Activated naive CD4-positive, alpha-beta T cell treated with anti-CD3 and anti-CD28 coated beads, Interleukin-2, amount 50 U/mL, for 72 hours (primary cell): ENCODE results near the gene CUEDC2. TPM values are rescaled to one million over a fixed set of nuclear protein-coding genes. Genes with fewer than 3 reads are reported as not detected.
A peak's percentile ranks its signal among the peaks of the same experiment; 100 is the strongest.

Experiments
- ATAC-seq, 2 donors: fragments of 150-1000 bp; cut with Tn5 transposase; 2 replicates each; pipeline ENCODE4 v1.10.0; 2021; ENCODE audit warnings: mild to moderate bottlenecking in 2 of 2, moderate library complexity in 2 of 2
- DNase-seq, 2 donors: peaks; one replicate each; pipeline ENCODE4 v3.0.0; 2021 to 2022; ENCODE audit warnings: low spot score in 2 of 2
- H3K27ac Mint-ChIP-seq, 2 donors: one replicate each; pipeline ENCODE4 v1.8.0; 2022; ENCODE audit warnings: mild to moderate bottlenecking in 2 of 2, mixed read lengths in 2 of 2
- H3K36me3 Mint-ChIP-seq, 2 donors: one replicate each; pipeline ENCODE4 v1.8.0; 2022; ENCODE audit warnings: mixed read lengths in 2 of 2
- H3K9me3 Mint-ChIP-seq, 2 donors: one replicate each; pipeline ENCODE4 v1.8.0; 2022; ENCODE audit warnings: mixed read lengths in 2 of 2
- total RNA-seq, 2 donors: library from RNA; stranded (reverse); gene quantifications; one replicate each; pipeline ENCODE4 v1.2.3, GENCODE V29; 2022

Gene CUEDC2
- total RNA-seq, 2 donors from 2014 or later = 38.7 to 73.9 TPM

GRCh38 chr10:102408131-102408727 is 24.1 kb downstream of the CUEDC2 start:
- DNase-seq = no peak
- Mint-ChIP-seq H3K36me3 (no peaks in the 10 kb centered on the region), H3K27ac (peak overlapping the region in 1 of 2 donors; percentile 82), H3K9me3 (no peaks in the 10 kb centered on the region)
- ATAC-seq = peak in 1 of 2 donors; percentile 6

GRCh38 chr10:102407425-102408130 is 24.8 kb downstream of the CUEDC2 start:
- ATAC-seq (no peak), DNase-seq (no peak)
- H3K27ac Mint-ChIP-seq = no peak overlapping the region
- H3K36me3 Mint-ChIP-seq = no peaks in the 10 kb centered on the region
- no peaks in the 10 kb centered on the region for H3K9me3 Mint-ChIP-seq

- no peaks in the 10 kb centered on the region for H3K36me3 Mint-ChIP-seq
- no peak for DNase-seq
- ATAC-seq = no peak
- peak overlapping the region in 1 of 2 donors; percentile 50 for H3K27ac Mint-ChIP-seq
- H3K9me3 Mint-ChIP-seq = no peaks in the 10 kb centered on the region
These were observed 25.6 kb downstream of the CUEDC2 start for GRCh38 chr10:102406815-102407214.

DNA sequence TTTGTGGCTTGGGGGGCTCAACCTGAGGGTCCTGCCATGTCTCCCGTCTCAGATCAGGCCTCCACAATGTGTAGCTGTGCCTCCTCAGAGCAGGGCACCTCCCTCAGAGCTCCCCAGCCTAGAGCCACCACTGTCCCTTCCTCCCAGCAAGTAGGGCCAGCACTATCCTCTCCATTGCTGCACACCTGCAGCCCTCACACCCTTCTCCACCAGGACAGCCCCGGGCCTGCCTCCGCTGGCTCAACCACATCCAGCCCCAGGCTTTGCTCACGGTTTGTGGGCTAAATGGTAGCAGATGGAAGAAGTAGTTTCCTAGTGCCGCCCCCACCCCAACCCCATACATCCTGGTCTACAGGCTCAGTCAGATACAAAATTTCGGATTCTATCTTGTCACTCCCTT is 26.7 kb downstream of the CUEDC2 start:
- DNase-seq = no peak
- no peak for ATAC-seq
- peak overlapping the region; percentile 50 to 76 for H3K27ac Mint-ChIP-seq
- peaks cover 0 to under 1% of the 10 kb centered on the region in 2 donors for H3K36me3 Mint-ChIP-seq
- no peaks in the 10 kb centered on the region for H3K9me3 Mint-ChIP-seq

DNA sequence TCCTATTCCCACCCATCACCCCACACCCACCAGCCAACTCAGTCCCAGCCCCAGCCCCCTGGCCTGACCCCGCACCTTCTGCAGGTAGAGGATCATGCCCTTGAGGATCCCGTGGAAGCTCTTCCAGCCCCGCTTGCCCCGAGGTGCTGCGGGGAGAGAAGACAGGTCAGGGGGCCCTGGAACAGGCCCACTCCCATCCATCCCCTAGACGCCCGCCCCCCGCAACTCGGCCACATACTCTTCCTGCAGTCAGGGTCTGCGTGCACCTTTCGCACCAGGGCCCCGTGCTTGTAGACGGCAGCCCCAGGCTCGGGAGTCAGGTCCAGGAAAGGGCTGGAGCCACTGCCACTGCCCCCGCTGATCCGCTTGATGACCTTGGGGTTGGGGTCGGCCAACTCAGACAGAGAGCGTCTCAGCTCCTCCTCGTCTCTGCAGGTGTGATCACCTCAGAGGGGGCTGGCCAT is 27.2 kb downstream of the CUEDC2 start:
- no peaks in the 10 kb centered on the region for H3K9me3 Mint-ChIP-seq
- H3K36me3 Mint-ChIP-seq = peaks cover 0 to 5% of the 10 kb centered on the region in 2 donors
- ATAC-seq (no peak), DNase-seq (peak in 1 of 2 donors; percentile 56)
- H3K27ac Mint-ChIP-seq = peak overlapping the region; percentile 50 to 76

DNA sequence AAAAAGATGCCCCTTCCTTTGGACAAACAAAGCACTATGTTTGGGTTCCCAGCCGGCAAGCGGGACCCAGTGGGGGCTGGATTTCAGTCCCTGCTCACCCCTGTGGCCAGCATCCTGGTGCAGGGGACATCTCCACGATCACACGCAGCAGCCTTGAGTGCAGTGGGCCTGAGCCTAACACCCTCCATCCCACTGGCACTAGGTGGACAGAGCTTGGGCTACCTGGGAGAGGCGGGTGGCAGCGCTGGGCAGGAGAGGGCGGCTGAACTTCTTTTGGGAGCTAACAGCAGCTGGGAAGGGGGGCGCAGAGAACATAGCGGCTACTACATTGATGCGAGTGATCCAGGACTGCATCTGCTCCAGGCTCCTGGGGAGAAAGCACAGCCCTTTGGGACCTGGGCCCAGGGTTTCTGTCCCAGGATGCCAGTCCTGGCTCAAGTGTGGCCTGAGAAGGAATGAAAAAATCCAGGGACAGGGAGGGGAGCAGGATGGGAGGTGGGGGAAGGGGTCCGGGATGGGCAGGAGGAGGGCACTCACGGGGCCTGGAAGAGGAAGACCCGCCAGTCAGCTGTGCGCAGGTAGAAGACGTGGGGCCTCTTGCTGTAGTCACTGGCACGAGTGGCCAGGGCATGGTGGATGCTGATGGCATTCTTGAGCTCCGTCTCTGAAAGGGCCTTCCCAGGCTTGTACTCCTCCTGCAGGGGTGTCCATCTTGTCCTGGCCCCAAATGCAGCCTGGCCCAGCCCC is 27.8 kb downstream of the CUEDC2 start:
- Mint-ChIP-seq H3K36me3 (peaks cover 0 to 7% of the 10 kb centered on the region in 2 donors), H3K9me3 (no peaks in the 10 kb centered on the region), H3K27ac (peak overlapping the region in 1 of 2 donors; percentile 50)
- ATAC-seq (no peak), DNase-seq (no peak)

- H3K36me3 Mint-ChIP-seq = peaks cover 7 to 14% of the 10 kb centered on the region in 2 donors
- H3K27ac Mint-ChIP-seq = no peak overlapping the region
- H3K9me3 Mint-ChIP-seq = no peaks in the 10 kb centered on the region
- no peak for ATAC-seq
- DNase-seq = peak in 1 of 2 donors; percentile 56
These were observed 29.3 kb downstream of the CUEDC2 start for GRCh38 chr10:102403115-102403514.

- ATAC-seq = no peak
- peak overlapping the region in 1 of 2 donors; percentile 53 for H3K27ac Mint-ChIP-seq
These were observed 29.9 kb downstream of the CUEDC2 start for GRCh38 chr10:102402512-102402896.

GRCh38 chr10:102401735-102402511 is 30.5 kb downstream of the CUEDC2 start:
- no peaks in the 10 kb centered on the region for H3K9me3 Mint-ChIP-seq
- peak overlapping the region in 1 of 2 donors; percentile 53 for H3K27ac Mint-ChIP-seq
- no peak for ATAC-seq
- no peak for DNase-seq
- peaks cover 18 to 22% of the 10 kb centered on the region in 2 donors for H3K36me3 Mint-ChIP-seq

More at GRCh38 chr10:102402512-102402896, 29.9 kb downstream of the CUEDC2 start:
- Mint-ChIP-seq H3K9me3 (no peaks in the 10 kb centered on the region), H3K36me3 (peaks cover 13 to 20% of the 10 kb centered on the region in 2 donors)
- no peak for DNase-seq

DNA sequence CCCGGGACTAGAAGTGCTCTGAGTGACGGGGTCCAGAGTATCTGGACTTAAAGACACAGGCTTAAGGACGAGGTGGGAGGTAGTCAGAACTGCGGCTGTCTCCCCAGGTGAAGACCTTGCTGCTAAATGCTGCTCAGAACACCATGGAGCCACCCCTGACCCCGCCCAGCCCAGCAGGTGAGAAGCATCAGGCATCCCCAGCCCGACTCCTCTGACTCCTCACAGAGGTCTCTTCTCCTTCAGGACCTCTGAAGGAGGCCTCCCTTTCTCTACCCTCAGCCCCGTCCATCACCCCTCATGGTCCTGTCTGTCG is 31.1 kb downstream of the CUEDC2 start:
- Mint-ChIP-seq H3K9me3 (no peaks in the 10 kb centered on the region), H3K27ac (peak overlapping the region in 1 of 2 donors; percentile 53), H3K36me3 (peaks cover 25 to 28% of the 10 kb centered on the region in 2 donors)
- ATAC-seq (no peak), DNase-seq (no peak)

DNA sequence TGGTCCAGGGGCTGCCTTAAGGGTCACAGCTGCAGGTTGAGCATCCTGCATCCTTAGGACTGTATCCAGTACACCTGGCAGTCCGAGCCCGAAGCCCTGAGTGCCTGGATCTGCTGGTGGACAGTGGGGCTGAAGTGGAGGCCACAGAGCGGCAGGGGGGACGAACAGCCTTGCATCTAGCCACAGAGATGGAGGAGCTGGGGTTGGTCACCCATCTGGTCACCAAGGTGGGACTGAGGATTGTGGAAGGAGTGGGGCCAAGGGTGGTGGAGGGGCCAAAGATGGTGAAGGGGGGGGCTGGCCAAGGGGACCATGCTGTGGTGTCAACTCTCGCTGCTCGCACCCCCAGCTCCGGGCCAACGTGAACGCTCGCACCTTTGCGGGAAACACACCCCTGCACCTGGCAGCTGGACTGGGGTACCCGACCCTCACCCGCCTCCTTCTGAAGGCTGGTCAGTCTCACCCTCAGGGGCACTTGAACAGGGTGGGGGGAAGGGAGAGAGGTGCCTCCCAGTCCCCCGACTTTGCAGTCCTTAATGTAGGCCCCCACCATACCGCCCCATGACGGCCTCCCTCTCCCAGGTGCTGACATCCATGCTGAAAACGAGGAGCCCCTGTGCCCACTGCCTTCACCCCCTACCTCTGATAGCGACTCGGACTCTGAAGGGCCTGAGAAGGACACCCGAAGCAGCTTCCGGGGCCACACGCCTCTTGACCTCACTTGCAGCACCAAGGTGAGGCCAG is 31.6 kb downstream of the CUEDC2 start:
- DNase-seq (no peak), ATAC-seq (no peak)
- H3K27ac Mint-ChIP-seq = peak overlapping the region in 1 of 2 donors; percentile 53
- H3K9me3 Mint-ChIP-seq = no peaks in the 10 kb centered on the region
- peaks cover 29 to 34% of the 10 kb centered on the region in 2 donors for H3K36me3 Mint-ChIP-seq

GRCh38 chr10:102400076-102400475 is 32.3 kb downstream of the CUEDC2 start:
- DNase-seq (peak in 1 of 2 donors; percentile 59), ATAC-seq (no peak)
- H3K9me3 Mint-ChIP-seq = no peaks in the 10 kb centered on the region
- peaks cover 29 to 37% of the 10 kb centered on the region in 2 donors for H3K36me3 Mint-ChIP-seq
- peak overlapping the region; percentile 72 to 81 for H3K27ac Mint-ChIP-seq

DNA sequence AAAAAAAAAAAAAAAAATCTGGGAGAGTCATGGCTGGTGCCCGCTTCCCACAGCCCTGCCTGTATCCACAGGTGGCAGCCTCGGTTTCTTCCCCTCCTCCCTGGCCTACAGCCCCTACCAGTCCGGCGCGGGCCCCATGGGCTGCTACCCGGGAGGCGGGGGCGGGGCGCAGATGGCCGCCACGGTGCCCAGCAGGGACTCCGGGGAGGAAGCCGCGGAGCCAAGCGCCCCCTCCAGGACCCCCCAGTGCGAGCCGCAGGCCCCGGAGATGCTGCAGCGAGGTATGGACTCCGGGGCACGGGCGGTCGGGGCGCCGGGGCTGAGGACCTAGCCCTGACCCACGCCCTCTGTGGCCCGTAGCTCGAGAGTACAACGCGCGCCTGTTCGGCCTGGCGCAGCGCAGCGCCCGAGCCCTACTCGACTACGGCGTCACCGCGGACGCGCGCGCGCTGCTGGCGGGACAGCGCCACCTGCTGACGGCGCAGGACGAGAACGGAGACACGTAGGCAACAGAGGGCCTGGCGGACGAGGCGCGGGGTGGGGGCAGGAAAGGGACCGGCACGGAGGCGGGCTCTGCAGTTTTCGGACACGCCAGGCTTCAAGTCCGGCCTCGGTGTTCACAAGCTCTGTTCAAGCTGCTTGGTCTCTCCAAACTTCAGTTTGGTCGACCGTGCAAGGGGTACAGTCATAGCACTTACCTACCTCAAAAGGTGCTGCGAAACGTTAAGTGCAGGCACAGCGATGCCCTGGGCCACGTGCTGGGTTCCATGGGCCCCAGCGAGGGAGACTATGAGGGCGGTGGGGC is 33.0 kb downstream of the CUEDC2 start:
- Mint-ChIP-seq H3K27ac (peak overlapping the region; percentile 72 to 81), H3K36me3 (peaks cover 33 to 42% of the 10 kb centered on the region in 2 donors), H3K9me3 (no peaks in the 10 kb centered on the region)
- peak; percentile 52 to 65 for ATAC-seq
- peak; percentile 89 to 92 for DNase-seq

DNA sequence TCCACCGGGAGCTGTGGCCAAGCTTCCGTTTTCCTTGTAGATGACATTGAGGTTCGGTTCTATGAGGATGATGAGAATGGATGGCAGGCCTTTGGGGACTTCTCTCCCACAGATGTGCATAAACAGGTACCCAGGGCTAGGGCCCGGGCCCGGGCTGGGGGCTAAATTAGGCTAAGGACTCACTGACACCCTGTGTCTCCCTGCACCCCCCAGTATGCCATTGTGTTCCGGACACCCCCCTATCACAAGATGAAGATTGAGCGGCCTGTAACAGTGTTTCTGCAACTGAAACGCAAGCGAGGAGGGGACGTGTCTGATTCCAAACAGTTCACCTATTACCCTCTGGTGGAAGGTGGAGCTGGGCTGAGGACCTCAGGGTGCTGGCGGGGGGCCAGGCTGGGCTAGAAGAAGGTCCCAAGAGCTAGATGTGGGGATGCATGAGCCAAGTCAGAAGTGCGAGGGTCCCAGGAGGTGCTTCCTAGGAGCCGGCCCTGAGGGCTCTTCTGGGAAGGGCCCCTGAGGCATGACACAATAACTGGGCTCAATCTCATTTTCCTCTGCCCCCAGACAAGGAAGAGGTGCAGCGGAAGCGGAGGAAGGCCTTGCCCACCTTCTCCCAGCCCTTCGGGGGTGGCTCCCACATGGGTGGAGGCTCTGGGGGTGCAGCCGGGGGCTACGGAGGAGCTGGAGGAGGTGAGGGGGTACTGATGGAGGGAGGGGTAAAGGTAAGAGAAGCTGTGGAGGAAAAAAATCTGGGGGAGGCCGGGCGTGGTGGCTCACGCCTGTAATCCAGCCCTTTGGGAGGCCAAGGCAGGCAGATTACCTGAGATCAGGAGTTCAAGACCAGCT is 34.0 kb downstream of the CUEDC2 start:
- ATAC-seq = no peak

More for the DNA sequence above, 34.0 kb downstream of the CUEDC2 start:
- DNase-seq = no peak
- Mint-ChIP-seq H3K27ac (peak overlapping the region; percentile 86 to 97), H3K36me3 (peaks cover 35 to 42% of the 10 kb centered on the region in 2 donors), H3K9me3 (no peaks in the 10 kb centered on the region)
